Hypothalamus (tissue), 51 donors: ENCODE measurements around the gene PRDM16.
"Not testable (repeated sequence)": the region's sequence is repeated elsewhere in the genome, so short reads cannot be mapped to it uniquely, and the experiment has no call there.

Source experiments
- DNase-seq, 51 donors: peaks; one replicate each; lab custom pipeline; 2025; lab: John Stamatoyannopoulos, UW

PRDM16 gene

DNA sequence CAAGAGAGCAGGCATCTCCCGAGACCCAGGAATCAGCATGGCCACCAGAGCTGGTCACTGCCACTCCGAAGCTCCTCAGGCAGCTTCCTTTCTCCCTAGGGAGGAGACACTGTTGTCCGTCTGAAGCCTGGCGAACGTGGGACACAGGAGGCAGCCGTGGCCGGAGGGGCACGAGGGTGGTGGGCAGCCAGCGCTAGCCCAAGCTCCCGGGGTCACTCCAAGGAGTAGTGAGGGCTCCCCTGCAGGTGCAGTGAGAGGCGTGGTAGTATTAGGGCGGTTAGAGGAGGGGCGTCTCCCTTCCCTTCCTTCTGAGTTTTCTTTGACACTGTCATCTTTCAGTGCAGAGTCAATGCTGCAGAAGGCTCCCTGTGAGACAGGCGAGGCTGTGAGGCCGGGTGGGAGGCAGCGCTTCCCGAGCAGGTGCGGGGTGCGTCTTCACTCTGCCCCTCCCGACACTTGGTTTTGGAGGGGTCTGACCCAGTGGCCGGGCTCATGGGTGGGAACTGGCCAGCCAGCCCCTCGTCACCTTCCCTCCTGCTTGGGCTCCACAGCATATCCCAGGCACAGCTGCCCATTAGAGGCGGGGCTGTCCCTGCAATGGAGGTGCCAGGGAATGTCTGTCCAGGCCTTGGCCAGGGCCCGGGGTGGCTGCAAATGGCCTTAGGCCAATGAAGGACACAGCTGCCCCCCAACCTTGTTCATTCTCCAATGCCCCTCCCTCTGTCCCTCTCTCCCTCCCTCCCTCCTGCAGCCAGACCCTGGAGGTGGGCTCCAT lies 213.8 kb downstream of the PRDM16 start:
- no peak for DNase-seq

DNA sequence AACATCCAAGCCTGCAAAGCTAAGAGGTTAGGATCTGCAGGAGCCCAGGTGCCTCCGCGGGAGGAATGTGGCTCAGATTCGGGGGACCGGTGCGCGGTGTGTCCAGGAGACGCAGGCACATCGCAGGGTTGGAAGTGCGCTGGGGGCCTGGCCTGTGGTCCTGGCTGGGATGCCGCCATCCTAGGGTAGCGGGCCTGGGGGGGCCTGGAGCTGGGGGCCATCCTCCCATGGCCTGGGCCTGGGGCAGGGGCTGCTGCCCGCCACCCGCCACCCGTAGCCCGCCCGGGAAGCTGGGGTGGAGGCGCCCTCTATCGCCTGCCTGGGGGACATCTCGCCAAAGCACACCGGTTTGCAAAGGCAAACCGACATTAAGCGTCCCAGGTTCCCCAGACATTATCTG lies 214.8 kb downstream of the PRDM16 start:
- DNase-seq, result peak in 39 of 51 donors; percentile 6 to 72 (median 34)

DNA sequence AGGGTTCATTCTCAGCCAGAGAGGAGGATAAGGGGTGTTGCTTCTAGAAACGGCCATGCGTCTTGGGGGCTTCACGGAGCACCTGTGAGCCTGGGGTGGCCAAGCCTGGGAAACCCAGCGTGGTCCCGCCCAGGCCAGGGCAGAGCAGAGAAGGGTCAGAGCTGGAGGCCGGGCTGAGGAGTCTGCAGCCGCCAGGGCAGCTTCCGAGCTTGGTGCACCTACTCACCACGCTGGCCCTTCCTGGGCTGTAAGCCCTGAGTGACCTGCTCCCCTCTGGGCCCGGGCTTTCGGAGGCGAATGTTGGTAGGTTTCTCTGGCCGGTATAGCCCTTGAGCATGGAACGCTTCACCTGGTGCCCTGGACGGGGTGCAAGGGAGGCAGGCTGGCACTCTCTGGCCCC lies 215.7 kb downstream of the PRDM16 start:
- DNase-seq, result no peak

DNA sequence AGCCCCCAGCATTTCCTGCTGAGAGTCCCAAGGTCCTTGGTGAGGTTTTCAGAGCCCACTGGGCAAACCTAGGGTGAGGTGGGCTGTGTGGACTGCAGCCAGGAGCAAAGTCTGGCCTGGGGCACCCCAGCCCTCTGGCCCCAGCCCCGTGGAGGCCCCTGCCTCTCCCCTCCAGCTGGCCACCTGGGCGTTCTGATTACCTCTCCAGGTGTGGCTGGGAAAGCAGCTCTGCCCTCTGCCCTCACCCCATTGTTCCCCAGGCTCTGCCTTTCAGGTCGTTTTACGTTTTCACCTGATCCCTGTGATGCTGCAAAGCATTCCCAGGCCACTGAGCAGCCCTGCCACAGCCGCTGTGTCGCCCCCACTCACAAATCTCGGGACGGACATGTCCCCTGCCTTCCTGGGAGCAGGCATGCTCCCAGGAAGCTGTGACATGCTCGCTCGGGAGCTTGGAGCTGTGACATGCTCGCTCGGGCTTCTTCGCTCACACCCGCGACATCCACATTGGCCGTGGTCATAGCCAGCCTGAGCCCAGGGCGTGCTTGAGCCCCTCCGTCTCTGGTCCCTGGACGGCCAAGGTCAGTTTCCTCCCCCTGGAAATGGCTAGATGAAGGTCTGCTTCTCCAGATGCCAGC lies 216.2 kb downstream of the PRDM16 start:
- DNase-seq, result no peak

DNA sequence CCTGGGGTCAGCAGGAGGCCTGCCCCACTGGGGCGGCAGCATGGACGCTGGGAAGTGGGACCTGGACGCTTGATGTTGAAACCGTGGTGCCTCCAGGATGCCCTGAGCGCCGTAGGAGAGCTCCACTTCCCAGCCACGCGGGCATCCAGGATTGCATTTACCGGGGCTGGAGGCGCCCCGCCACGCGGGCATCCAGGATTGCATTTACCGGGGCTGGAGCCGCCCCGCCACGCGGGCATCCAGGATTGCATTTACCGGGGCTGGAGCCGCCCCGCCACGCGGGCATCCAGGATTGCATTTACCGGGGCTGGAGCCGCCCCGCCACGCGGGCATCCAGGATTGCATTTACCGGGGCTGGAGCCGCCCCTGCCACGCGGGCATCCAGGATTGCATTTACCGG lies 218.1 kb downstream of the PRDM16 start:
- not testable (repeated sequence) for DNase-seq

DNA sequence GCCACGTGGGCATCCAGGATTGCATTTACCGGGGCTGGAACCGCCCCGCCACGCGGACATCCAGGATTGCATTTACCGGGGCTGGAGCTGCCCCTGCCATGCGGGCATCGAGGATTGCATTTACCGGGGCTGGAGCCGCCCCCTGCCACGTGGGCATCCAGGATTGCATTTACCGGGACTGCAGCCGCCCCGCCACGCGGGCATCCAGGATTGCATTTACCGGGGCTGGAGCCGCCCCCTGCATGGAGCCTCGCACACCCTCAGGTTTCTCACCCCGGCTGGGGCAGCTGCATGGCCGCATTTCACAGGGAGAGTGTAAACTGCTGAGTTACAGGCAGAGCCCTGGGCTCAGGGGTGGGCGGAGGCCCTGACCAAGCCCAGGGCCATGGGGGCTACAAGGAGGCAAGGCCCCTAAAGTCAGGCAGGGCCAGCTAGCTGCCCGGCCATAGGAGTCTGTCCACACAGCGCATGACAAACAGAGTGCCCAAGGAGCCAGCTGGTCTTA lies 218.7 kb downstream of the PRDM16 start:
- DNase-seq, result no peak

DNA sequence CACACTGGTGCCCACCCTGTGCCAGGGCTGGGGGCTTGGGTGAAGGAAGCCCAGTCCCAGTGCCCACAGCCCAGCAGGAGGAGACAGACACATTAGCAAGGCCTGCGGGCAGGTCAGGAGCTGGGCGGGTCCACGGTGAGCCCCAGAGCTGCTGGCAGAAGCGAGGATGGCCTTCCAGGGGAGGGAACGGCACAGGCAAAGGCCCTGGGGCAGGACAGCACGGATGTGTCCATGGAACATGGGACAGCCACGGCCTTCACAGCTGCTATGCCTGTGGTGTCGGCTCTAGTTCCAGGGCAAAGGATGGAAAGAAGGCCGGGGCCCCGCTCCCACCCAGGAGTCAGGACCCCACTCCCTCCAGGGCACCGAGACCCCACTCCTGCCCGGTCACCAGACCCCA lies 220.5 kb downstream of the PRDM16 start:
- no peak for DNase-seq

DNA sequence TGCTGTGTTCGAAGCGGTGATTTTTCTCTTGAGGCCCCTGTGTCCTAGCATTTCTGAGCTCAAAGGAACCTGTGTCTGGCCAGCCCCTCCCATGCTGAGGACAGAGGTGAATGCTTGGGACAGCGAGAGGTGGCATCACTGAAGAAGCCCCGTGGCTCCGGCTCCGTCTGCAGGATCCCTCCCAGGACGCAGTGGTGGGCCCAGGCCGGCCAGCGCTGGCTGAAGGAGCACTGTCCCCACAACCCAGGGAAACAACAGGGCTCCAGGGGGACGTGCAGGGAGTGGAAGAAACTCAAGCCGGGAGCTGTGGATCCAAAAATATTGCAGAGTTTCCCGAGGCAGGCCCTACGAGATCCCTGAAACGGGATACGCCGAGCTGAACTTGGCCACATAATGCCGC lies 221.4 kb downstream of the PRDM16 start:
- no peak for DNase-seq

DNA sequence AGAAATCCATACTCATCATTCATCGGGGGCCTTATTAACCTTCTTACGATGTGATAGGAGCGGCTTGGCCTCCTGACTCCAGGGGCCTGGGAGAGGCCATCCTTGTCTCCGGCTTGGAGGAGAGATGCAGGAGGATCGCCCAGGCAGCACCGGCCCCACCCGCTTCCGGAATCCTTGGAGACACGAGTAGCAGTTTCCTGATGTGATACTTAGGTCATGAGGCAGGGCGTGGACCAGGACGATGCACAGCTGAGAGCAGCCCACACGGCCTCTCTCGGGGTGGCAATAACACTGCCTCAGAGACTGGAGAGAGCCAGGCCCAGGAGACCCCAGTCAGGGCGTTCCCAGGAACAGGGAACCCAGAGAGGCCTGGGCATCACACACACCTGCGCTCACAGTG lies 221.9 kb downstream of the PRDM16 start:
- DNase-seq, result no peak

DNA sequence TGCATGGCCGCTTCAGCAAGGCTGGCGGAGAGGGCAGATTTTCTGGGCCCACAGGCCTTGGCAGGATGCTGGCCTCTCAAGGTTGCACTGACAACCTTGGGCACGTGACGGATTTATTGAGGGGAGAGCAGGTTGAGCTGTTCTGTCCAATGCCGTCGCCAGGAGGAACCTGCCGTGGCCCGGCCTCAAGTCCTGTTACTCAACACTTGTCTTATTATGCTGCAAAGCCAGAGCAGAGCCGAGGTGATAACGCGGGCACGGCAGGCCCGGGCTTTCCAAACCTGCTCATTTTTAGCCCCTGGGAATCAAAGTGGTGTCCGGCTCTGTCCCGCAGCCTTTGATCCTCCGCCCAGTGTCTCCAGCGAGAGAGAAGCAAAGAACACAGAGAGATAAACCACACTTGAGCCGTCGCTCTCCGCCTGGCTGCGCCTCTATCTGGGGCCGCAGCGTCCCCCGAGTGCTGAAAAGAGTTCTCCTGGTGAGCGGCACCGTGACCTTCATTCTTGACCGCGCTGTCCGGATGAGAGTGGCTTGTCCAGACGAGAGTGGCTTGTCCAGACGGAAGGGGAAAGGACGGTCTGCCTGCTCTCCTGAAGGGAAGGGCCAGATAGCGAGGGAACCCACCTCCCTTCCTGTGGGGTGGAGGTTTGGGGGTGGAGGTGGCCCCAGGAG lies 223.2 kb downstream of the PRDM16 start:
- DNase-seq, result no peak

DNA sequence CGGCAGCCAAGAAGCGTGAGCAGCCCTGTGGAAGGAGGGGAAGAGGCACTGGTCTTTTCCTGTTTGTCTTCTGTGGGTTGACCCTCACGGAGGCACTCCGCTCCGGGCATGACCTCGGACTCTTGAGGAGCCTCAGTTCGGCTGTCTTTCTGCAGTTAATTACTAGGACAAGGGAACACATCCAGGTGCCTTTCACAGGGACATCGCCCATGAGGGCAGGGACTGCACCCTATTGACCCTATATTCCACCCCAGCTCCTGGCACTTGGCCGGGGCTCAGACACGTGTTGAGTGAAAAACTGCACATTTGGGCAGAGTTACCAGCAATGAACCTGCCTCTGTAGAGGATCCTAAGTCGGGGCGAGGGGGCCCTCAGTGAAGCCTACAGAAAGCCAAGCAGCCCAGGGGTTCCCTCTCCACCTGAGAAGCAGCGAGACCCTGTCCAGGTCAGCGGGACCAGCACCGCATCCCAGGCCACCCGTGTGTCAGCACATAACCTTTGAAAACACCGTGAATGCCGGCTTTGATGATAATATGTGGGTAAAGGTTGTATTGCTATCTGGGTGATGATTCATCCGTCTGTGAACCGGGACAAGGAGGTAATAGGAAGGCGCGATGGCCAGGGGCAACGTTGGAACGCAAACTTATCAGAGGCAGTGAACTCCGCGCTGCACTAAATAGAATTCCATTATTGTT lies 224.0 kb downstream of the PRDM16 start:
- no peak for DNase-seq

DNA sequence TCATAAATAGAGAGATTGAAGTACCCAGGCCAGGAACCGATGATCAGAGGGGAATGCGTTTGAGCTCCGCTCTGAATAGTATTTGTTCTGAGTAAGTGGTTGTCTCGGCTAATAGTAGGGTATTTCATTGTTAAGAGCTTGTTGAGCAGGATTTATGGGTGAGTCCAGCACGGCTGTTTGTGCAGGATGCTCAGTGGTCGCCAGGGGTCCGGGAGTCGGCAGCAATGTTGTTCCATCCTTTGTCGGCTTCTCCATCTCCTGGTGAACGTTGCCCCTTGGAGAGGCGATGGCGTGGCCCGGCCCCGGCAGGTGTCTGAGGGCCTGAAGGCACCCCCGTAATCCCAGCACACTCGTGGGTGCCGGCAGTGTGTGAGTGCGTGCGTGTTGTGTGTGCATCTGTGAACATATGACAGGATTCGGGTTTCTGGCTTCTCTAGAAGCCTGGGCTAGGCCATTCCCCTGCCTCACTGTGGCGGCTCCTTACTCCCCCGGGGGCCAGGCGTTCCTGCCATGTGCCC lies 224.6 kb downstream of the PRDM16 start:
- DNase-seq, result no peak

DNA sequence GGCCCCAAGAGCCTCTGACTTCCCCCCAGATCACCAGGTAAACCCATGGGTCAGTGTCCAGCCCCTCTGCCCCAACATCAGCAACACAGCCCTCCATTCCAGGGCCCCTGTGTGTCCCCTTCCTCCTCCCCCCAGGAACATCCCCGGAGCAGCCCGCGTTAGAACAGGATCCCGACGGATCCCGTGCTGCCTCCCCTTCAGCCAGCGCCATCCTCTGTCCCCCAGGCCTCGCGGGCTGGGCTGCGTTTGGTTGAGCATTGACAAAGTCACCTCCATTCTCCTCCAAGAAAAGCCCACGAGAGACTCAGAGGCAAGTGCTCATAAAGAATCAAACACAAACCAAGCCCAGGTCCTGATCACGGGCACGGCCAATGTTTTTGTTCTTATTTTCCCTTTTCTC lies 225.4 kb downstream of the PRDM16 start:
- DNase-seq, result no peak

DNA sequence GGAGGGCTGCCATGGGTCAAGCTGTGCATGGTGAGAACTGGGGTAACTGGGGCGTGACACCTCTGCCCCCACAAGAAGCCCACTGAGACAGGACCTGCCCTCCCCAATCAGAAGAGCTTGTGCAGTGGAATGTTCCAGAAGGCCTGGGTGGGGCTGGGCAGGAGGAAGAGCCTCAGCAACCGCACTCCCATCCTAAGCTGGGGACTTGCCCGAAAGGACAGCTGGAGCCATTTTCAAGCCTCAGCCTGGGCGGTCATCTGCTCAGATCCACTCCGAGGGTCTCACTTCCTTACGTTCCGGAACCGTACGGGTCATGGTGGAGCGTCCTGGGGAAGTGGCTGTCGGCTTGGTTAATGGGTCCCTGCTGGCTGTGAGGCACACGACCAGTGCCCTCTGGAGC lies 226.8 kb downstream of the PRDM16 start:
- no peak for DNase-seq

DNA sequence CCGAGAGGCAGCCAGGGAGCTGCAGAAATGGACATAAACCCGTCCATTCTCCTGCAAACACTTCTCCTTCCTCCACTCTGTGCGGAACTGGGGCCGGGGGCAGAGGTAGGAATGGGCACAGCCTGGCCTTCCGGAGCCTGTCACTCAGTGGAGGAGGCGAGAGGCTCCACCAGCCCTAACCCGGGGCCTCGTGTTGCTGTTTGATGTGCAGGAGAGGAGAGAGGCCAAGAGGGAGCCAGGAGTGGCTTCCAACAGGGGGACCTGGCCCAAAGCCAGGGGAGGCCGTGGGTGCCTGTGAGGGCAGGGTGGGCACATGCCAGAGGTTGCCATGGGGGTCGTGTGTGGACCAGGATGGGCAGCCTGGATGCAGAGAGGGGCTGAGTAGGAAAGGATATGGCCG lies 227.3 kb downstream of the PRDM16 start:
- DNase-seq, result no peak

DNA sequence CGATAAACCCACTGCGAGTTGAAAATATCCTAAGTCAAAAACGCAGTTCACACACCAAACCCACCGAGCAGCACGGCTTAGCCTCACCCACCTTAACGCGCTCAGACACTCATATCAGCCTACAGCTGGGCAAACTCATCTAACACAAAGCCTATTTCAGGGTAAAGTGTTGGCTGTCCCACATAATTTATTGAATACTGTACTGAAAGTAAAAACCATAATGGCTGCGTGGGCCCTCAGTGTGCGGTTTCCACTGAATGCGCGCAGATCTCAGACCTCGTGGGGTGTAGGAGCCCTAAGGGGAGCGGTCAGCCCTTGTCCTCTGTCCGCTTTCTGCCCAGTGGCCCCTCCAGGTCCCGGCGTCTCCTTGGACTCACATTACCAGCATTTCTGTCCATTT lies 227.8 kb downstream of the PRDM16 start:
- DNase-seq, result no peak

DNA sequence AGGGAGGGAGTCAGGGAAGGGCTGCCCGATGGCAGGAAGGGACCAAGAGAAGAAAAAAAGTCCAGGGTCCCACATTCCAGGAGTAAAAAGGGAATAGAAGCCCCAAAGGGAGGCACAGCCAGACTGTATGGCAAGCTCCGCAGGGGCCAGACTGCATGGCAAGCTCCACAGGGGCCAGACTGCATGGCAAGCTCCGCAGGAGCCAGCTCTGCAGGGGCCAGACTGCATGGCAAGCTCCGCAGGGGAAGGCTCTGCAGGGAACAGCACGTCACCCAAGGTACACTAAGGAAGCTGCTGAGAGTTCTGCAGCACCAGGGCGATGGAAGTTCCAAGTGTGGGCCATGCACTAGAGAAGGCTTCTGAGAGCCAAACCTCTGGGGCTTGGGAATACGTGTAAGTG lies 228.8 kb downstream of the PRDM16 start:
- DNase-seq, result no peak

DNA sequence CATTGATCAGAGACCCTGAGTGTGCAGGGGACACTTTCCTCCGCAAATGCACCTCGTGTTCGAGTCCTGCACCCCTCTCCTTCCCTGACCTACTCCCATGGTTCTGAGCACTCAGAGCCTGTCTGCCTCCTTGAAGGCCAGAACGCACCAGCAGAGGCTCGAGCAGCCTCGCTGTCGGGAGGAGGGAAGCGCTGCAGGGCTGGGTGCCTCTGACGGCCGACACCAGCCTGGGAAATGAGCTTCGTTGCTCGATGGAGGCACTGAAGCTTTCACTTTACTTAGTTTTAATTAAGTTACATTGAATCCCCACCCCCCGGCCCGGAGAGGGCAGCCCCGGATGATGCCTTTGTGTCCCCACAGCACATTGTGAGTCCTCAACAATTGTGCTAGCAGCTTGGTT lies 229.2 kb downstream of the PRDM16 start:
- DNase-seq, result no peak

DNA sequence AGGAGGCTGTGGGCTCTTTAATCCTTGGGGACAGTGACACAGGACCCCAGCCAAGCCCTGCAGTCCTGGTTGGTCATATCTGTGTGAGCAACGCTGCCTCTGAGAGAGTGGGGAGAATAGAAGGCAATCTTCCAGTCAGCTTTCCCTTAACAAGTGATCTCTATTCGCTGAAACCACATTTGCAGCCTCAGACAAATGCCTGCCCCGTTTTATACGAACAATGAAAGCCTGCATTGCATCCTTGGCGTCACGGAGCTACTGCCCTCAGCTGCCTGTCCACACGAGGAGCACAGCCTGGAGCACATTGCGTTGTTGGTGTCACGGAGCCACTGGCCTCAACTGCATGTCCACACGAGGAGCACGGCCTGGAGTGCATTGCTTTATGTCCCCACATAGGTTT lies 235.2 kb downstream of the PRDM16 start:
- peak in 10 of 51 donors; percentile 12 to 55 (median 27) for DNase-seq

DNA sequence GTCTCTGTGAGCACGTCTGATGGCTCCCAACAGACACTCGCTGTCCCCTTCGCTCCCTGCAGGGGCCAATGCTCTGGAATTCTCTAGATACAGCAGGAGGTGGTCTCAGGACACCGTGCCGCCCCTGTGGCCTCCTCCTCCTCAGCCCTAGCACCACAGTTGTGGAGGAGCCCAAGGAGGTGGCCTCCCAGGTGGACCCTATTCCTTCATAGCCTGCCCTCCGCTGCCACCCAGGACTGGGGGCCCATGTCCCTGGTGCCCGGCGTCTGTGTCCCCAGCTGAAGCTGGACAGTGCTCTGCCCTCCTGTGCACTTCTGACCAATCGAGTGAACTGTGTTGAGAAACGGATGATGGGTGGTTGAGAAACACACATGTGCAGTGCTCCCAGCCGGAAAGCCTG lies 235.7 kb downstream of the PRDM16 start:
- DNase-seq, result no peak

DNA sequence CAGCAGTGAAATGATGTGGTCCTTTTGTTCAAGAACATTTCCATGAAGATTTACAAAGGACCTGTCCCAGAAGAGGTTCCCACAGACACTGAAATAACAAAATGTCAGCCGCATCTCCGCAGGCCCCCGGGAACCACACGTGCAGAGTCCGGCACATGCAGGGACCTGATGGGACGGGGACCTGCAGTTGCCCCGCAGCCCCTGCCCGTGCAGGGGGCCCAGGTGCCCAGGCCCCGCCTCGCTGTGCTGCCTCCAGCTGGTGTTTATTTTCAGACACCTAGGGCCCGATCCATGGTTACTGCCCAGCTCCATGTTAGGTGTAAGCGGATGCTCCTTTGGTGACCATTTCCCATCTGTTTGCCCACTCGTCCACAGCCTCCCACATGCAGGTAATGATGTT lies 236.2 kb downstream of the PRDM16 start:
- no peak for DNase-seq
